Activated B cell treated with CpG ODN at 0.5 μM for 24 hours (primary cell): ENCODE data around the gene STIL. TPM values are rescaled to one million over a fixed set of nuclear protein-coding genes. Genes with fewer than 3 reads are reported as not detected.

Experiments
- ATAC-seq: fragments of 200-7000 bp; cut with Tn5 transposase; one replicate; pipeline ENCODE4 v1.10.0; 2021; ENCODE audit warnings: low read depth, mild to moderate bottlenecking, moderate library complexity
- CTCF ChIA-PET: fragments of 350-600 bp; sonication (Branson Sonifier 250); formaldehyde crosslinking; loops from one replicate; lab custom pipeline; 2021; ENCODE audit warnings: antibody characterized with exemption; lab: Charles Lee
- POLR2A ChIA-PET: fragments of 350-600 bp; sonication (Branson Sonifier 250); formaldehyde crosslinking; loops from one replicate; lab custom pipeline; 2021; ENCODE audit warnings: antibody characterized with exemption; lab: Charles Lee
- DNase-seq: peaks from one replicate; pipeline ENCODE4 v3.0.0; 2022
- H3K27ac Mint-ChIP-seq: one replicate; pipeline ENCODE4 v1.8.0; 2020; ENCODE audit warnings: mixed read lengths
- H3K27me3 Mint-ChIP-seq: one replicate; pipeline ENCODE4 v1.8.0; 2021; ENCODE audit warnings: mixed read lengths
- H3K36me3 Mint-ChIP-seq: one replicate; pipeline ENCODE4 v1.8.0; 2021; ENCODE audit warnings: low read depth, mixed read lengths
- H3K4me1 Mint-ChIP-seq: one replicate; pipeline ENCODE4 v1.8.0; 2021; ENCODE audit warnings: mixed read lengths
- H3K4me3 Mint-ChIP-seq: one replicate; pipeline ENCODE4 v1.8.0; 2020; ENCODE audit warnings: mild to moderate bottlenecking, mixed read lengths
- H3K9me3 Mint-ChIP-seq: one replicate; pipeline ENCODE4 v1.8.0; 2020; ENCODE audit warnings: mixed read lengths
- intact Hi-C: fragments of 100-400 bp; cut with micrococcal nuclease; formaldehyde crosslinking; loops from one replicate; pipeline ENCODE4 v1.15.1; 2024
- total RNA-seq: library from RNA; stranded (reverse); gene quantifications from 2 replicates; pipeline ENCODE4 v1.2.3, GENCODE V29; 2022
- TF ChIP-seq, protein P1 (sequence below): fragments of 200-600 bp; IDR thresholded peaks from one replicate; pipeline ENCODE4 v1.8.0; 2022; ENCODE audit warnings: antibody characterized with exemption, mild to moderate bottlenecking

The STIL gene
- total RNA-seq, 1 donor from 2014 or later: 4.2 TPM

GRCh38 chr1:47262787-47263413, 51.0 kb downstream of the STIL start:
- DNase-seq (no peak), ATAC-seq (no peak)
- Mint-ChIP-seq H3K27me3 (no peaks in the 10 kb centered on the region), H3K4me3 (no peak overlapping the region), H3K4me1 (no peaks in the 10 kb centered on the region), H3K36me3 (no peaks in the 10 kb centered on the region), H3K9me3 (no peaks in the 10 kb centered on the region), H3K27ac (no peak overlapping the region)
- intact Hi-C loops: loop anchor here (2.0 kb wide), 2 partner anchors 26 to 70 kb away; no protein-coding TSS in a partner anchor
- ChIA-PET POLR2A (interaction anchor here (0.6 kb wide), 1 partner anchor 52 kb away, joined by 3 read pairs; no protein-coding TSS in a partner anchor), CTCF (interaction anchor here (0.6 to 4.2 kb wide), 11 partner anchors 8 to 865 kb away, joined by 3 to 23 read pairs (median 4); partner anchors contain the start of gene CMPK1)
- TF ChIP-seq, protein P1, sequence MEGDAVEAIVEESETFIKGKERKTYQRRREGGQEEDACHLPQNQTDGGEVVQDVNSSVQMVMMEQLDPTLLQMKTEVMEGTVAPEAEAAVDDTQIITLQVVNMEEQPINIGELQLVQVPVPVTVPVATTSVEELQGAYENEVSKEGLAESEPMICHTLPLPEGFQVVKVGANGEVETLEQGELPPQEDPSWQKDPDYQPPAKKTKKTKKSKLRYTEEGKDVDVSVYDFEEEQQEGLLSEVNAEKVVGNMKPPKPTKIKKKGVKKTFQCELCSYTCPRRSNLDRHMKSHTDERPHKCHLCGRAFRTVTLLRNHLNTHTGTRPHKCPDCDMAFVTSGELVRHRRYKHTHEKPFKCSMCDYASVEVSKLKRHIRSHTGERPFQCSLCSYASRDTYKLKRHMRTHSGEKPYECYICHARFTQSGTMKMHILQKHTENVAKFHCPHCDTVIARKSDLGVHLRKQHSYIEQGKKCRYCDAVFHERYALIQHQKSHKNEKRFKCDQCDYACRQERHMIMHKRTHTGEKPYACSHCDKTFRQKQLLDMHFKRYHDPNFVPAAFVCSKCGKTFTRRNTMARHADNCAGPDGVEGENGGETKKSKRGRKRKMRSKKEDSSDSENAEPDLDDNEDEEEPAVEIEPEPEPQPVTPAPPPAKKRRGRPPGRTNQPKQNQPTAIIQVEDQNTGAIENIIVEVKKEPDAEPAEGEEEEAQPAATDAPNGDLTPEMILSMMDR: no peak

GRCh38 chr1:47257224-47257623, 56.7 kb downstream of the STIL start:
- Mint-ChIP-seq H3K27ac (no peak overlapping the region), H3K27me3 (no peaks in the 10 kb centered on the region), H3K4me1 (no peaks in the 10 kb centered on the region), H3K4me3 (no peak overlapping the region), H3K36me3 (no peaks in the 10 kb centered on the region), H3K9me3 (no peaks in the 10 kb centered on the region)
- DNase-seq (no peak), ATAC-seq (no peak)
- intact Hi-C loops: no loop called here
- TF ChIP-seq, protein P1: no peak
- ChIA-PET POLR2A (no interaction called here), CTCF (no interaction called here)

DNA sequence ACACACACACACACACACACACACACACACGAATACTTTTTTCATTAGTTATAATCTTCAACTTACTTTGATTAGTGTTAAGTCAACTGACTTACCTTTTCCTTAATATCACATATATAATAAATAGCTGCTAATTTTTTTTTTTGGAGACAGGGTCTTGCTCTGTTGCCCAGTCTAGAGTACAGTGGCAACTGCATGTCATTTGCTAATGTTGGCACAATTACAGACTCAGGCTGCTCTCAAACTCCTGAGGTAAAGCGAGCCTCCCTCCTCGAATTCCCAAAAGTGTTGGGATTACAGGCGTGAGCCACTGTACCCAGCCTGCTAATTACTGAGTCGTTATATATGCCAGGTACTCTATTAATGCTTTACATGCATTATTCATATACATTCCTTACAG, 61.2 kb downstream of the STIL start:
- DNase-seq (no peak), ATAC-seq (no peak)
- H3K4me1 Mint-ChIP-seq: no peaks in the 10 kb centered on the region
- H3K27ac Mint-ChIP-seq: no peak overlapping the region
- H3K4me3 Mint-ChIP-seq: no peak overlapping the region
- ChIA-PET CTCF (interaction anchor here (1.2 kb wide), 1 partner anchor 60 kb away, joined by 3 read pairs; no protein-coding TSS in a partner anchor), POLR2A (interaction anchor here (0.5 kb wide), 1 partner anchor 47 kb away, joined by 3 read pairs; no protein-coding TSS in a partner anchor)
- no peaks in the 10 kb centered on the region for H3K27me3 Mint-ChIP-seq
- no peaks in the 10 kb centered on the region for H3K9me3 Mint-ChIP-seq
- TF ChIP-seq, protein P1: no peak
- no peaks in the 10 kb centered on the region for H3K36me3 Mint-ChIP-seq
- intact Hi-C loops: no loop called here

DNA sequence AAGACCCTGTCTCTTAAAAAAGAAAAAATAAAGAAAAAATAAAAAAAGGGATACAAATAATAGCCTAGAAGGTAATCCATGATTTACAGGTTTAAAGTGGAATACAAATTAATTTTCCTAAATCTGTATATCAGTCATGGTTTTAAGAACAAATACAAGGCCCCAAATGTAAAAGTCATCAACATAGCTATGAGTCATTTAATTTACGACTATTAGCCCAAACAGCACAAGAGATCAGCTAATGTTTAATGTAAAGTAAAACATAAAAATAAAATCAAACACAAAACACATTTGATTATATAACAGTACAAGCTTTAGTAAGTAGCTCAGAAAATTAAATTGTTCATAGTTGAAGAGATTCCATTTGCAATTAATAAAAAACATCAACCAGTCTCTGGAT, 61.6 kb downstream of the STIL start:
- CTCF ChIA-PET: interaction anchor here (1.2 kb wide), 1 partner anchor 60 kb away, joined by 3 read pairs; no protein-coding TSS in a partner anchor
- no peak overlapping the region for H3K4me3 Mint-ChIP-seq
- TF ChIP-seq, protein P1: no peak
- H3K36me3 Mint-ChIP-seq: no peaks in the 10 kb centered on the region
- intact Hi-C loops: no loop called here
- no peaks in the 10 kb centered on the region for H3K9me3 Mint-ChIP-seq
- no peak overlapping the region for H3K27ac Mint-ChIP-seq
- ATAC-seq: no peak
- no peak for DNase-seq
- POLR2A ChIA-PET: interaction anchor here (0.5 kb wide), 1 partner anchor 47 kb away, joined by 3 read pairs; no protein-coding TSS in a partner anchor
- H3K27me3 Mint-ChIP-seq: no peaks in the 10 kb centered on the region
- H3K4me1 Mint-ChIP-seq: no peaks in the 10 kb centered on the region

- Mint-ChIP-seq H3K4me3 (no peak overlapping the region), H3K9me3 (no peaks in the 10 kb centered on the region), H3K27me3 (no peaks in the 10 kb centered on the region), H3K27ac (no peak overlapping the region), H3K36me3 (no peaks in the 10 kb centered on the region), H3K4me1 (no peaks in the 10 kb centered on the region)
- ATAC-seq (no peak), DNase-seq (no peak)
- ChIA-PET POLR2A (no interaction called here), CTCF (no interaction called here)
- intact Hi-C loops: no loop called here
- TF ChIP-seq, protein P1: no peak
These were observed 64.2 kb downstream of the STIL start for GRCh38 chr1:47249755-47250154.
